AG09319 (cell line): ENCODE measurements around the gene HACD1.

Experiments
- DNase-seq: peaks from one replicate; pipeline ENCODE4 v3.0.0-alpha.2; 2010; ENCODE audit warnings: low read depth; ENCODE audit errors: extremely low read depth
- CTCF ChIP-seq: IDR thresholded peaks from 2 replicates; pipeline ENCODE4 v1.5.1; 2011; ENCODE audit warnings: low read depth, mild to moderate bottlenecking, inconsistent platforms, low read length, moderate library complexity

Gene HACD1

GRCh38 chr10:17548162-17548561 is 69.0 kb downstream of the HACD1 start:
- no peak for DNase-seq
- TF ChIP-seq CTCF, result no peak

GRCh38 chr10:17547060-17547459 is 70.1 kb downstream of the HACD1 start:
- no peak for TF ChIP-seq CTCF
- no peak for DNase-seq

- DNase-seq, result no peak
- no peak for TF ChIP-seq CTCF
These were observed 72.7 kb downstream of the HACD1 start for GRCh38 chr10:17544465-17544864.
